OCI-LY3 (cell line): Measurements from ENCODE around the gene COPS7A.

ENCODE experiments used
- EZH2phosphoT487 ChIP-seq: fragments of 200-600 bp; shearing (Covaris generic); IDR thresholded peaks from 2 replicates; pipeline ENCODE4 v1.6.1; 2018; ENCODE audit warnings: antibody characterized with exemption, mixed run types, low read depth
- TF ChIP-seq, protein P1 (sequence below): fragments of 200-600, 300-600 bp; sonication (generic); IDR thresholded peaks from 2 replicates; pipeline ENCODE4 v1.5.1; 2014; ENCODE audit warnings: antibody characterized with exemption, low read length, low read depth

DNA sequence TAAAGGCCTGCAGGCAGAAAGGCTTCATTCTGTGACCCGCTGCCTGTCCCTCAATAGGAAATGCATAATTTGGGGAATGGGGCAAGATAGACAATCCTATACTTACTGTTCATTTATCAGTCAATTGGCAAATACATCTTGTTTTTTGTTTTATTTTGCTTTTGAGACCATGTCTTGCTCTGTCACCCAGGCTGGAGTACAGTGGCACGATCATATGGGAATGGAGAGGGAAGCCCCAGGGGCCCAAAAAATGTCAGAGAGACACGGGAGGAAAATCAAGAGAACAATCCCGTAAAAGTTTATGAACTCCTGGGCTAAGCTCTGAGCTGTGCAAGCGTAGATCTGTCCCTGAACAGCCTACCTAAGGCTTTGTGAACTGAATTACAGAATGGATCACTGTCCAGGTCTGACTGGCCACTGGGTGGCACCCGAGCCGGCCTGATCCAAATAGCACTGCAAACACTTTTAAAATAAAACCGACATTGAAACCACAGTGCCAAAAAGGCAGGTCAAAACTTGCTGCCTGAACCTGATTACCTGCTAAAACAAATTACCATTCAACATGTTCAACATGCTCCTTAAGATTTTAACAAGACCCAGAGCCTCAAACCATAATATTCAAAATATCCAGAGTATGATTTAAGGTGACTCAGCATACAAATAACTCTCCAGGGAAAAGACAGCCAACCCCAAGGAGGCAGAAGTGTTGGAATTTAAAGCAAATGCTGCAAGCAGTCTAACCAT, 11.8 kb downstream of the COPS7A start:
- TF ChIP-seq, protein P1, sequence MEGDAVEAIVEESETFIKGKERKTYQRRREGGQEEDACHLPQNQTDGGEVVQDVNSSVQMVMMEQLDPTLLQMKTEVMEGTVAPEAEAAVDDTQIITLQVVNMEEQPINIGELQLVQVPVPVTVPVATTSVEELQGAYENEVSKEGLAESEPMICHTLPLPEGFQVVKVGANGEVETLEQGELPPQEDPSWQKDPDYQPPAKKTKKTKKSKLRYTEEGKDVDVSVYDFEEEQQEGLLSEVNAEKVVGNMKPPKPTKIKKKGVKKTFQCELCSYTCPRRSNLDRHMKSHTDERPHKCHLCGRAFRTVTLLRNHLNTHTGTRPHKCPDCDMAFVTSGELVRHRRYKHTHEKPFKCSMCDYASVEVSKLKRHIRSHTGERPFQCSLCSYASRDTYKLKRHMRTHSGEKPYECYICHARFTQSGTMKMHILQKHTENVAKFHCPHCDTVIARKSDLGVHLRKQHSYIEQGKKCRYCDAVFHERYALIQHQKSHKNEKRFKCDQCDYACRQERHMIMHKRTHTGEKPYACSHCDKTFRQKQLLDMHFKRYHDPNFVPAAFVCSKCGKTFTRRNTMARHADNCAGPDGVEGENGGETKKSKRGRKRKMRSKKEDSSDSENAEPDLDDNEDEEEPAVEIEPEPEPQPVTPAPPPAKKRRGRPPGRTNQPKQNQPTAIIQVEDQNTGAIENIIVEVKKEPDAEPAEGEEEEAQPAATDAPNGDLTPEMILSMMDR: peak; percentile 71
- TF ChIP-seq EZH2phosphoT487: no peak
